Psoas muscle (tissue), 8 donors: ENCODE measurements around the gene CLK3. TPM values are rescaled to one million over a fixed set of nuclear protein-coding genes. Genes with fewer than 3 reads are reported as not detected.
A peak's percentile ranks its signal among the peaks of the same experiment; 100 is the strongest.

Experiments
- ATAC-seq, 4 donors: fragments of 200-7000 bp; cut with Tn5 transposase; one replicate each; pipeline ENCODE4 v1.9.1; 2020; ENCODE audit warnings: moderate library complexity in 3 of 4, mild to moderate bottlenecking in 2 of 4
- DNase-seq, 2 donors: peaks; one replicate each; pipeline ENCODE4 v3.0.0-alpha.2; 2020
- H3K27ac ChIP-seq: fragments of 200-600 bp; one replicate; pipeline ENCODE4 v1.8.0; 2022
- H3K27me3 ChIP-seq, 3 donors: fragments of 200-600 bp in 1 of 3; one replicate each; pipeline versions ENCODE4 v1.6.1 to v1.8.0; 2013 to 2022; ENCODE audit warnings: low read length in 2 of 3, mild to moderate bottlenecking in 2 of 3, moderate library complexity in 1 of 3; ENCODE audit not compliant: insufficient read depth in 3 of 3
- H3K36me3 ChIP-seq, 2 donors: fragments of 200-600 bp in 1 of 2; one replicate each; pipeline versions ENCODE4 v1.6.1 to v1.8.0; 2013 to 2022; ENCODE audit warnings: low read depth in 1 of 2, mild to moderate bottlenecking in 1 of 2, moderate library complexity in 1 of 2; ENCODE audit not compliant: insufficient read depth in 1 of 2
- H3K4me1 ChIP-seq: fragments of 200-600 bp; one replicate; pipeline ENCODE4 v1.8.0; 2022
- H3K4me3 ChIP-seq: fragments of 200-600 bp; one replicate; pipeline ENCODE4 v1.8.0; 2022; ENCODE audit warnings: mild to moderate bottlenecking
- H3K9me3 ChIP-seq: fragments of 200-600 bp; one replicate; pipeline ENCODE4 v1.8.0; 2022
- CTCF ChIP-seq: fragments of 200-600 bp; IDR thresholded peaks from one replicate; pipeline ENCODE4 v1.8.0; 2022; ENCODE audit warnings: antibody characterized with exemption
- WGBS, 3 donors: extraction: QIAGEN DNeasy Blood & Tissue Kit; methylation state at CpG; one replicate each; pipeline versions ENCODE4 v1.1.6 to v1.1.7; 2013; 5-methylcytosine and 5-hydroxymethylcytosine counted together
- intact Hi-C, 2 donors: fragments of 100-400 bp; cut with DNase I; formaldehyde crosslinking; loops; one replicate each; pipeline versions ENCODE4 v1.11.0 to v1.14.2; 2022
- polyA plus RNA-seq, 3 donors: library from polyadenylated mRNA; stranded (reverse); fragments of 200-250 nt; gene quantifications; one replicate each; pipeline ENCODE4 v1.2.3, GENCODE V29; 2013
- total RNA-seq, 4 donors: library from RNA; stranded (reverse); fragmentation: NEBNext Ultra II Directional in 2 of 4; extraction: Animal tissue kit (Norgen Biotek cat#: 25700) in 2 of 4; gene quantifications; one replicate each; pipeline versions ENCODE4 v1.2.1 to v1.2.4, GENCODE V29; 2021 to 2023
- donor health status: healthy with polysubstance abuse.
- donor health status: DM: no; HTN: no; CAD: no; lungs with moderate emphysema.
- donor health status: Bipolar disorder and iron deficiency.
- donor health status: healthy.
- donor health status: DM: yes; HTN: yes; CAD: no.
- donor health status: DM: no; HTN: no; CAD: no.
- donor health status: DM: no; HTN: no; CAD: no.
- donor health status: DM: yes; HTN: yes; CAD: no.

The CLK3 gene
- total and polyA plus RNA-seq, 7 donors: 36.6 to 61.8 (median 50.2) TPM

- Histone ChIP-seq H3K9me3 (no peaks in the 10 kb centered on the region), H3K27ac (no peak overlapping the region), H3K27me3 (no peaks in the 10 kb centered on the region), H3K4me3 (no peak overlapping the region), H3K36me3 (peaks cover 10 to 99% of the 10 kb centered on the region in 2 donors), H3K4me1 (no peaks in the 10 kb centered on the region)
- DNase-seq (peak; percentile 55 to 81), ATAC-seq (peak; percentile 62 to 77 (median 72))
- 63 to 75% (median 74%) methylated on average over 8 of the region's 8 CpGs for WGBS, 3 donors
- intact Hi-C loops: loop anchor here (5.0 to 10.0 kb wide), 2 partner anchors 323 to 325 kb away; partner anchors contain the start of gene RPP25 (in 2 of the 2)
- peak; percentile 76 for TF ChIP-seq CTCF
These were observed 16.4 kb downstream of the CLK3 start for GRCh38 chr15:74631935-74632560.

GRCh38 chr15:74632601-74633000 lies 17.0 kb downstream of the CLK3 start:
- TF ChIP-seq CTCF: no peak
- intact Hi-C loops: loop anchor here (5.0 to 10.0 kb wide), 2 partner anchors 322 to 325 kb away; partner anchors contain the start of gene RPP25 (in 2 of the 2)
- Histone ChIP-seq H3K27ac (no peak overlapping the region), H3K9me3 (no peaks in the 10 kb centered on the region), H3K4me1 (no peaks in the 10 kb centered on the region), H3K4me3 (no peak overlapping the region), H3K36me3 (peaks cover 10 to 99% of the 10 kb centered on the region in 2 donors), H3K27me3 (no peaks in the 10 kb centered on the region)
- DNase-seq (no peak), ATAC-seq (no peak)
- 73 to 88% (median 77%) methylated on average over 9 of the region's 9 CpGs for WGBS, 3 donors

- intact Hi-C loops: loop anchor here (1.0 to 10.0 kb wide), 3 partner anchors 259 to 324 kb away; partner anchors contain the start of gene RPP25 (in 2 of the 2)
- Histone ChIP-seq H3K9me3 (no peaks in the 10 kb centered on the region), H3K36me3 (peaks cover 6 to 98% of the 10 kb centered on the region in 2 donors), H3K27me3 (no peaks in the 10 kb centered on the region), H3K27ac (no peak overlapping the region), H3K4me1 (no peaks in the 10 kb centered on the region), H3K4me3 (no peak overlapping the region)
- no peak for DNase-seq
- WGBS, 3 donors: 62 to 85% (median 78%) methylated on average over 2 of the region's 2 CpGs
- ATAC-seq: no peak
- no peak for TF ChIP-seq CTCF
These were observed 18.1 kb downstream of the CLK3 start for GRCh38 chr15:74633781-74634180.

- TF ChIP-seq CTCF: peak; percentile 90
- no peak overlapping the region for H3K27ac ChIP-seq
- no peaks in the 10 kb centered on the region for H3K9me3 ChIP-seq
- WGBS, 3 donors: 12 to 26% (median 18%) methylated on average over 5 of the region's 5 CpGs
- no peaks in the 10 kb centered on the region for H3K27me3 ChIP-seq
- no peak overlapping the region for H3K4me3 ChIP-seq
- intact Hi-C loops: loop anchor here (1.0 to 10.0 kb wide), 2 partner anchors 133 to 320 kb away; partner anchors contain the start of gene RPP25 (in 1 of the 2)
- peak; percentile 66 to 83 for DNase-seq
- H3K4me1 ChIP-seq: no peaks in the 10 kb centered on the region
- peak; percentile 78 to 84 (median 80) for ATAC-seq
- peaks cover 3 to 98% of the 10 kb centered on the region in 2 donors for H3K36me3 ChIP-seq
These were observed 19.6 kb downstream of the CLK3 start for GRCh38 chr15:74635228-74635627.
